Measurements from ENCODE around the gene NLE1.
"Not testable (repeated sequence)": the region's sequence is repeated elsewhere in the genome, so short reads cannot be mapped to it uniquely, and the experiment has no call there.

NLE1 gene

DNA sequence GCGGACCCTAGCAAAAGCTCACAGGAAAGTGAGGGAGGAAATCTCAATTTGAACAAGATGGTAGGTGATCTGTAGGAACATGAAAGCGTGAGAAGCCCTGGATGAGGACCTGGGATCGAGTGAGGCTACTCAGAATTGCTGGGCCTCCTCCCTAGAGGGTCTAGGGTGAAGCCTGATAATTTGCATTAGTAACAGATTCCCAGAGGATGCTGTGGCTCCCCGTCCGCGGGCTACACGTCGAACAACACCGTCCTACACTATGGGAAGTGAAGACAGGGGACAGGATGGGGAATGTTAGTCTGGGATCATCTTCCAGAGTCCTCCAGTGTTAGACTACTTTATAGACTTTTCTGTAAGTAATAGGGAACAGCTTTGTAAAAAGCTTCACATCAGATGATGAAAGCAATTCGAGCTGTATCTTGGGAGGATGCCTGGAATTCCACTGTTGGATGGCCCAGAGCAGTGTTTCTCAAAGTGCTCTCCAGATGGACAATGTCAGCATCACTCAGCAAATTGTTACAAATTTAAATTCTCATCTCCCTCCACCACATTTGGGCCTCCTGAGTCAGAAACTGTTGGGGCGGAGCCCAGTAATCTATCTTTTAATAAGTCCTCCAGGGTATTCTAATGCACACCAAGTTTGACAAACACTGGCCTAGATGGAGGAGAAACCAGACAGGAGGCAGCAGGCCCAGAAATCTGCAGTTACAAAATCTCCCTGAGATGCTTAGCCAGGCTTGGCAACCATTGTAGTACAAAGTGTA is 14.2 kb downstream of the NLE1 start:
- DNase-seq: no peak

GRCh38 chr17:35121315-35121714 is 20.8 kb downstream of the NLE1 start, which contains the start of gene FNDC8:
TSS of gene FNDC8 (plus strand) at chr17:35121615. CDS start at chr17:35121694, 79 bp downstream.
- DNase-seq: no peak

DNA sequence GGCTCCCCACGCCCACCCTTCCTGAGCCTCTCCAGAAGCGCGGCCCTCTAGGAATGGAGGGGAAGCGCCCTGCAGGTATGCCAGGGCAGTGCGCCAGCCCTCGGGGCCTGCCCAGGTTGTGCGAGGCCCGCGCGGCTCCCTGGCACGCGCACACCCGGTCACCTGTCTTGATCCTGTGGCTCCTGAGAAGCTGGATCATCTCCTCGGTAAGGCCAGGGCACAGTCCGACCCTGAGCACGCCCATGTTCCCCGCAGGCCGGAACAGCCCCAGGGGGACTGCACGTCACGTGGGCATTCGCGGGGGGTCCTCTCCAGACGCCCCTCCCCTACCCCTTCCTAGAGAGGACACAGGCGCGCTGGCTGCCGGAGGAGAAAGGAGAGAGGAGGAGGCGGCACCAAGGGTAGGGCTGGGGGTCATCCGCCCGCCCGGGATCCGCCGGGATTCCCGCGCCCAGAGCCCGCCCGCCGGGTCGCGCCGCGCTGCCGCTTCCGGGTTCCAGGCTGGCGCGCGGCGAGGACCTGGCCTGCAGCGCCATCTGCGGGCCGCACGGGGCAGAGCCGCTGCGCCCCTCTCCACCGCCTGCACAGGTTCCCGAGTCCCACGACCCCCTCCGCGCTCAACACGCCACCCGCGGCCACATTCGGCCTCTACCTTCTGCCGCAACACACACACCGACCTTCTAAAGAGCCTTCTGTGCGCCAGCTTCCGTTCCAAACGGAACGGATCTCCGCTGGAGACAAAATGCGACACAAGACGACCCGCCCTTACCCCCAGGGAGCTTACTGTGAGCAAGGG is 22.5 kb downstream of the NLE1 start, which contains the start of gene RAD51D:
TSS of gene RAD51D (minus strand) at position 491 of the 796 bp plus-strand sequence. CDS start at position 244, 247 bp downstream.
- DNase-seq: peak; percentile 56

- peak; percentile 51 for DNase-seq
Measured at GRCh38 chr17:35117984-35118383, 24.1 kb downstream of the NLE1 start.

GRCh38 chr17:35116845-35117244 is 25.3 kb downstream of the NLE1 start:
- DNase-seq: no peak

DNA sequence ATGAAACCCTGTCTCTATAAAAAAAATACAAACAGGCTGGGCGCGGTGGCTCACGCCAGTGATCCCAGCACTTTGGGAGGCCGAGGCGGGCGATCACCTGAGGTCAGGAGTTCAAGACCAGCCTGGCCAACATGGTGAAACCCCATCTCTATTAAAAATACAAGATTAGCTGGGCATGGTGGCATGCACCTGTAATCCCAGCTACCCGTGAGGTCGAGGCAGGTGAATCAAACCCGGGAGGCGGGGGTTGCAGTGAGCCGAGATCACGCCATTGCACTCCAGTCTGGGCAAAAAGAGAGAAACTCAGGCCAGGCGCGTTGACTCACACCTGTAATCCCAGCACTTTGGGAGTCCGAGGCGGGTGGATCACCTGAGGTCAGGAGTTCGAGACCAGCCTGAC is 31.3 kb downstream of the NLE1 start:
- not testable (repeated sequence) for DNase-seq

DNA sequence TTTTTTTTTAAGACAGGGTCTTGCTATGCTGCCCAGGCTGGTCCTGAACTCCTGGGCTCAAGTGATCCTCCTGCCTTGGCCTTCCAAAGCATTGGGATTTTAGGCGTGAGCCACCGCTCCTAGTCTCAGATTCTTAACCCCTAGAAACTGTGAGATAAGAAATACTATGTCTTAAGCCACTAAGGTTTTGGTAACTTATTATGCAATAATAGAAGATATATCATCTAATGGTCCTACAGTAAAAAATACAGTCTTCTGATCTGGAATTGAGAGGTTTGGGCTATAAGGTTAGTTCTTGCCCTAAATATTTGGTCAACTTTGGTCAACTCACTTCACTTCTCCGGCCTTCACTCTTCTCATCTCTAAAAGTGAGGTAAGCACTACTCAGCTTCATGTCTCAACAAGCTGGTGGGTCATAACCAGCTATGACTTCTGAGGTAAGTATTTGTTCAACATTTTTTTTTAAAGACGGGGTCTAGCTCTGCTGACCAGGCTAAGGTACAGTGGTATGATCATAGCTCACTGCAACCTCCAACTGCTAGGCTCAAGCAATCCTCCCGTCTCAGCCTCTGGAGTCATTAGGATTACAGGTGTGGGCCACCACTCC is 37.2 kb downstream of the NLE1 start:
- no peak for DNase-seq

DNA sequence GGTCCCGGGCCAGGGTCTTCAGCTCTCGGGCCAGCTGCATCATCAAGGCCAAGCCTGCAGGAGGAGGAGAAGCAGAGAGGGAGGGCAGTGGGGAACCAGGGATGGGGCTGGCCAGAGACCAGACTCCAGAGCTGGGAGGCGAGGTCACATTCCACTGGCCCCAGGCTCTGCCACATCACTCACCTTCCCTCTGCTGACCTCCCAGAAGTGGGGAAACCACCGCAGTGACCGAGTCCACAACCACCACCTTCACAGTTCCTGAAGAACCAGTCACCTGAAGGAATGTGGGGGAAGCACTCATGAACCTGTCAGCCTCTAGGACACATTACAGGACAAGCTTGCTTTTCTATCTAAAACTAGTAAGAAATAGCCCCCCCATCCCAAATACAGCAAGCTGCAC is 38.8 kb downstream of the NLE1 start:
- no peak for DNase-seq

GRCh38 chr17:35101725-35102124 is 40.4 kb downstream of the NLE1 start:
- DNase-seq: no peak

- no peak for DNase-seq
Measured at GRCh38 chr17:35101036-35101435, 41.1 kb downstream of the NLE1 start.

DNA sequence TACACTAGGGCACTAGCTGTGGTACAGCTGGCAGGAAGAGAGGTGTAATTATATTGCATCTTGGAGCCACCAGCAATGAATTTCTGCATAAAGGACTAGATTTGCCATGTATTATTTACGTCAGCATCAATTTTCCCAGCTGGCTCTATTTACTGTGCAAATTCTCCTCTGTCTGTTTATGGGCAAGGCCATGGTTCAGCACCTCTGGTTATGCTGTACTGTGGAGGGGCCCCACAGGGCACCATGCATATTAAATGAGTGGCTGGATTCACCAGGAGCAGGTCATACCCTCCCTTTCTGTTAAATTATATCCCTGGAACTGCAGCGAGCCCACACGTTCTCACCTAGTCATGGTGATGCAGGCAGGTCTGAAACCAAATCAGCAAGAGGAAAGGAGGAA is 42.2 kb downstream of the NLE1 start:
- no peak for DNase-seq

- DNase-seq: no peak
Measured at GRCh38 chr17:35097776-35098175, 44.3 kb downstream of the NLE1 start.

- DNase-seq: no peak
Measured at GRCh38 chr17:35095741-35096140, 46.4 kb downstream of the NLE1 start.

GRCh38 chr17:35094902-35095301 is 47.2 kb downstream of the NLE1 start:
- DNase-seq: peak; percentile 59

- not testable (repeated sequence) for DNase-seq
Measured at GRCh38 chr17:35090707-35091106, 51.4 kb downstream of the NLE1 start.

DNA sequence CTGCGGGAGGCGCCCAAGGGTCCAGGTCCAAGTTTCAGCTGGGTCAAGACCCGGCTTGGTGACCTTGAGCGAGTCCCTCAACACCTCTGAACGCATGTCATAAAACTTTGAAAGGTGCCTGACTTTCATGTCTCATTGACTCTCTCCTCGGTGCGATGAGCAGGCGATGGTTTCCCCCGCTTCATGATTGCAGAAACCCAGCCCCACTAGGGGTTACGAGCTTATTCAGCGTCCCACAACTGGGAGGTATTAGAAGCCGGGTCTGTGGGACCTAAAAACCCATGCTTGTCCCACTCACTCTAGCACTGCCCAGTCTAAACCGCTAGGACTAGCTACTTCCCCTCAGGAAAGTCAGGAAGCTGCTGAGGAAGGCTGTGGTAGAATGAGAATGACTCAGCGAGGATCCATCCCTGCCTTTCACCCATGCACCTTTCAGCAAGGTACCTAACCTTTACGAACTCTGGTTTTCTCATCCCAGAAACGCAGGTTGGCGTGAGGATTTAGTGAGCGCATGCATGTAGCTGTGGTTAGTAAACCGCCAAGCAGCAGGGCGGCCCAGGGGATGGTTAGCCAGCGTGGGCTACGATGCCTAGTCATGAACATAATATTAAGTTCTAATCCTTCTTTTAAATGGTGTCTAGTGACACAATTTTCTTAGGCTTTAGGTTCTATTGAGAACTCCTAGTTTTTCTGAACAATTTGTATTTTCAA is 52.4 kb downstream of the NLE1 start:
- peak; percentile 63 for DNase-seq

DNA sequence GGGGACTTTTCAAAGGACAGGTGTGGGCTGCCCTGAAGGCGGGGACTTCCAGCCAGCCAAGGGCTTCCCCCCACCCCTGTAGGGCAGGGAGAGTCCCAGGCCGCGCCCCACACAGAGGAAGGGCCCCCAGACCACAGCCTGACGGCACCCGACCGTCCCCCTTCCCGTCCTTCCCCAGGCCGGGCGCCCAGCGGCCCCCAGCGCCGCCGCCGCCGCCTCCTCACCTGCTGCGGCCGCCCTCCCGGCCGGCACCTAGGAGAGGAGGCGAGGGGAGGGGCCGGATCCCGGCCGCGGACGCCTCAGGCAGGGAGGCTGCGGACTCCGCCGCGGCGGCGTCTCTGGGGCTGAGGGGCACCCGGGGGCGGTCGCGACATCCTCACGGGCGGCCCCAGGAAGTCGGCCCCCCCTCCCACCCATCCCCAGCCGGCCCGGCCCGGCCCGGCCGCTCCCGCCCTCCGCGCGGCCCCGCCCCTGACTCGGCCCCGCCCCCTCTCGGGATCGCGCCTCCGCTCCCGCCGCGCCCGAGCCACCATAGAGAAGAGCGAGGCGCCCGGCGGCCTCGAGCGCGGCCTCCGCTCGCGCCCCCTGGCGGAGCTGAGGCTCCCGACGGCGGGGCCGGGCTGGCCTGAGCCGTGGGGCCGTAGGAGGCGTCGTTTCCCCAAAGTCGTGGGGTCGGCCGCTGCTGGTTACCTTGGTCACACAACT is 53.1 kb downstream of the NLE1 start:
- peak; percentile 72 for DNase-seq

GRCh38 chr17:35088356-35088880 is 53.7 kb downstream of the NLE1 start:
- peak; percentile 48 for DNase-seq

DNA sequence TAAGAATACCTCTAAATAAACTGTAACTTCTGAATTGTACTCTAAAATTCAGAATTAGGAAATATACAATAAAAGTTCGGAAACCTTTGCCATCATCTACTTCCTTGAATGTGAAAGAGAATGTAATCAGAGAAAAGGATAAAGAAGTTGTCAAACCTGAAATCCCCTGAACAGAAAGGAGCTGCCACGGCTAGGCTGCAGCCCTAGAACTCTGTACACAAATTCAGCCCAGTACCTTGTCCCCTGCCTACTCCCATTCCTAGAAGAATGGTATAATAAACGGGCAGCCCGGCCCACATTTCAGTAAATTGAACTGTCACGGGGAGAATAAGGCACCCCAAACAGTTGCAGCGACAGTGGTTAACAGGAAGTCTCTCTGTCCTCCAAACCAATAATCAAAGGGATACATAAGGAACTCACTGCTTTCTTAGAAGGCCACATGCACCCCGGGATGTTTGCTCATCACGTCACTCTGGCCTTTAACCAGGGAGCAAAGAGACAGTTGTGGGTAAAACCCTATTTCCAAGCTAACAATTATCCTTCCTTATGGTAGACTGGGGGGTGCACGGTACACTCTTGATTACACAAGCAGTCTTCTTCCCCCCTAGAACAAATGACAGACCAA is 54.3 kb downstream of the NLE1 start:
- peak; percentile 48 for DNase-seq

GRCh38 chr17:35086931-35087573 is 55.1 kb downstream of the NLE1 start:
- no peak for DNase-seq

GRCh38 chr17:35086164-35086563 is 55.9 kb downstream of the NLE1 start:
- DNase-seq: no peak

All from MV-4-11 (cell line).